WTC11 (cell line): ENCODE results near the gene NOTCH2. TPM values are rescaled to one million over a fixed set of nuclear protein-coding genes. Genes with fewer than 3 reads are reported as not detected.

ENCODE experiments used
- ATAC-seq: fragments of 200-7000 bp; cut with Tn5 transposase; 2 replicates; pipeline ENCODE4 v1.10.0; 2021; ENCODE audit warnings: mild to moderate bottlenecking, moderate library complexity
- CTCF ChIA-PET: fragments of 300-600 bp; sonication (Branson Sonifier 250); formaldehyde crosslinking; loops from one replicate; lab custom pipeline; 2021; ENCODE audit warnings: antibody characterized with exemption; lab: Charles Lee
- POLR2A ChIA-PET: fragments of 350-600 bp; sonication (Branson Sonifier 250); formaldehyde crosslinking; loops from one replicate; lab custom pipeline; 2021; ENCODE audit warnings: antibody characterized with exemption; lab: Charles Lee
- DNase-seq: peaks from one replicate; pipeline ENCODE4 v3.0.0; 2021; ENCODE audit warnings: low spot score
- H3K27ac Mint-ChIP-seq: 2 replicates; pipeline ENCODE4 v1.8.0; 2021; ENCODE audit warnings: mixed read lengths
- H3K27me3 Mint-ChIP-seq: 2 replicates; pipeline ENCODE4 v1.8.0; 2021; ENCODE audit warnings: low read depth, mild to moderate bottlenecking, moderate library complexity, mixed read lengths
- H3K36me3 Mint-ChIP-seq: 2 replicates; pipeline ENCODE4 v1.8.0; 2021; ENCODE audit warnings: mixed read lengths
- H3K4me1 Mint-ChIP-seq: 2 replicates; pipeline ENCODE4 v1.8.0; 2022; ENCODE audit warnings: mixed read lengths
- H3K4me3 Mint-ChIP-seq: 2 replicates; pipeline ENCODE4 v1.8.0; 2021; ENCODE audit warnings: mild to moderate bottlenecking, moderate library complexity, mixed read lengths
- H3K9me3 Mint-ChIP-seq: 2 replicates; pipeline ENCODE4 v1.8.0; 2021; ENCODE audit warnings: mixed read lengths
- AR ChIP-seq: fragments of 250-450 bp; sonication (Bioruptor Pico); IDR thresholded peaks from 2 replicates; pipeline ENCODE4 v1.9.0; 2021; ENCODE audit warnings: mild to moderate bottlenecking
- ATF2 ChIP-seq: sonication (generic); formaldehyde crosslinking; IDR thresholded peaks from 2 replicates; pipeline ENCODE4 v1.8.1; 2022; ENCODE audit warnings: low read depth, missing genetic modification reagents, borderline replicate concordance
- ELF4 ChIP-seq: sonication (generic); formaldehyde crosslinking; IDR thresholded peaks from 2 replicates; pipeline ENCODE4 v1.8.1; 2022; ENCODE audit warnings: low read depth, mild to moderate bottlenecking, moderate library complexity, missing genetic modification reagents
- HMGA2 ChIP-seq: fragments of 250-450 bp; sonication (Bioruptor Pico); IDR thresholded peaks from 2 replicates; pipeline ENCODE4 v1.4.0; 2021; ENCODE audit warnings: mild to moderate bottlenecking, moderate library complexity
- MLX ChIP-seq: sonication (generic); formaldehyde crosslinking; IDR thresholded peaks from 2 replicates; pipeline ENCODE4 v1.8.1; 2023; ENCODE audit warnings: mild to moderate bottlenecking, missing genetic modification reagents, moderate library complexity
- NR3C1 ChIP-seq: sonication (generic); formaldehyde crosslinking; conservative IDR thresholded peaks from 2 replicates; pipeline ENCODE4 v1.8.1; 2023; ENCODE audit warnings: low read depth, mild to moderate bottlenecking, missing genetic modification reagents
- PRDM15 ChIP-seq: sonication (generic); formaldehyde crosslinking; IDR thresholded peaks from 2 replicates; pipeline ENCODE4 v1.8.0; 2022; ENCODE audit warnings: missing genetic modification reagents
- PRRX2 ChIP-seq: fragments of 250-450 bp; sonication (Bioruptor Pico); IDR thresholded peaks from 2 replicates; pipeline ENCODE4 v1.8.0; 2021; ENCODE audit warnings: mild to moderate bottlenecking
- RELA ChIP-seq: sonication (generic); formaldehyde crosslinking; IDR thresholded peaks from 2 replicates; pipeline ENCODE4 v1.8.1; 2022; ENCODE audit warnings: missing genetic modification reagents, mild to moderate bottlenecking, borderline replicate concordance
- STAT6 ChIP-seq: sonication (generic); formaldehyde crosslinking; conservative IDR thresholded peaks from 2 replicates; pipeline ENCODE4 v1.8.1; 2023; ENCODE audit warnings: mild to moderate bottlenecking, low read depth, missing genetic modification reagents, moderate library complexity
- USF2 ChIP-seq: sonication (generic); formaldehyde crosslinking; IDR thresholded peaks from 2 replicates; pipeline ENCODE4 v1.8.1; 2023; ENCODE audit warnings: mild to moderate bottlenecking, missing genetic modification reagents, moderate library complexity
- ZNF232 ChIP-seq: sonication (generic); formaldehyde crosslinking; IDR thresholded peaks from 2 replicates; pipeline ENCODE4 v1.8.0; 2022; ENCODE audit warnings: mild to moderate bottlenecking, missing genetic modification reagents
- ZNF317 ChIP-seq: sonication (generic); formaldehyde crosslinking; IDR thresholded peaks from 2 replicates; pipeline ENCODE4 v1.8.1; 2023; ENCODE audit warnings: low read depth, mild to moderate bottlenecking, moderate library complexity, missing genetic modification reagents, borderline replicate concordance
- ZNF512 ChIP-seq: sonication (generic); formaldehyde crosslinking; IDR thresholded peaks from 2 replicates; pipeline ENCODE4 v1.8.1; 2022; ENCODE audit warnings: missing genetic modification reagents, borderline replicate concordance
- total RNA-seq: library from RNA; stranded (reverse); gene quantifications from 3 replicates; pipeline ENCODE4 v1.2.3, GENCODE V29; 2021

The NOTCH2 gene
- total RNA-seq, 1 experiment from 2014 or later, result 60.9 TPM

GRCh38 chr1:119898981-119899720 lies 170.3 kb downstream of the NOTCH2 start:
- Mint-ChIP-seq H3K27me3 (peaks cover 8% of the 10 kb centered on the region), H3K27ac (no peak overlapping the region), H3K36me3 (no peaks in the 10 kb centered on the region)
- CTCF ChIA-PET, result interaction anchor here (1.8 to 4.5 kb wide), 2 partner anchors 13 to 29 kb away, joined by 4 to 40 read pairs; no protein-coding TSS in a partner anchor
- POLR2A ChIA-PET, result no interaction called here
- no peak for TF ChIP-seq ATF2 (CRISPR knock-in tag)
- TF ChIP-seq PRDM15 (CRISPR knock-in tag), result no peak
- no peak for TF ChIP-seq ZNF512
- no peak for TF ChIP-seq ELF4 (CRISPR knock-in tag)
- TF ChIP-seq AR (CRISPR knock-in tag), result no peak
- no peak for TF ChIP-seq PRRX2 (CRISPR knock-in tag)
- TF ChIP-seq RELA (CRISPR knock-in tag), result no peak
- no peak for TF ChIP-seq HMGA2 (CRISPR knock-in tag)
- TF ChIP-seq, all 79 proteins: peak for 0
- Mint-ChIP-seq H3K4me1 (peaks cover 3% of the 10 kb centered on the region; the same call in 1 of the 2 replicates), H3K4me3 (no peak overlapping the region), H3K9me3 (no peaks in the 10 kb centered on the region)
- DNase-seq (no peak), ATAC-seq (no peak)

- Mint-ChIP-seq H3K9me3 (no peaks in the 10 kb centered on the region), H3K4me1 (peaks cover 3% of the 10 kb centered on the region; the same call in 1 of the 2 replicates), H3K36me3 (no peaks in the 10 kb centered on the region), H3K27ac (no peak overlapping the region), H3K4me3 (no peak overlapping the region), H3K27me3 (peaks cover 3% of the 10 kb centered on the region)
- no peak for TF ChIP-seq NR3C1 (CRISPR knock-in tag)
- TF ChIP-seq MLX (CRISPR knock-in tag), result no peak
- TF ChIP-seq ZNF317 (CRISPR knock-in tag), result no peak
- TF ChIP-seq USF2, result no peak
- no peak for TF ChIP-seq STAT6
- TF ChIP-seq ZNF232, result no peak
- DNase-seq (no peak), ATAC-seq (no peak)
- ChIA-PET CTCF (interaction anchor here (1.8 to 4.5 kb wide), 2 partner anchors 12 to 28 kb away, joined by 4 to 40 read pairs; no protein-coding TSS in a partner anchor), POLR2A (no interaction called here)
These were observed 170.9 kb downstream of the NOTCH2 start for GRCh38 chr1:119898530-119898929.
